ENCODE measurements around the gene ASPHD1.
"Not testable (repeated sequence)": the region's sequence is repeated elsewhere in the genome, so short reads cannot be mapped to it uniquely, and the experiment has no call there.

Gene ASPHD1

DNA sequence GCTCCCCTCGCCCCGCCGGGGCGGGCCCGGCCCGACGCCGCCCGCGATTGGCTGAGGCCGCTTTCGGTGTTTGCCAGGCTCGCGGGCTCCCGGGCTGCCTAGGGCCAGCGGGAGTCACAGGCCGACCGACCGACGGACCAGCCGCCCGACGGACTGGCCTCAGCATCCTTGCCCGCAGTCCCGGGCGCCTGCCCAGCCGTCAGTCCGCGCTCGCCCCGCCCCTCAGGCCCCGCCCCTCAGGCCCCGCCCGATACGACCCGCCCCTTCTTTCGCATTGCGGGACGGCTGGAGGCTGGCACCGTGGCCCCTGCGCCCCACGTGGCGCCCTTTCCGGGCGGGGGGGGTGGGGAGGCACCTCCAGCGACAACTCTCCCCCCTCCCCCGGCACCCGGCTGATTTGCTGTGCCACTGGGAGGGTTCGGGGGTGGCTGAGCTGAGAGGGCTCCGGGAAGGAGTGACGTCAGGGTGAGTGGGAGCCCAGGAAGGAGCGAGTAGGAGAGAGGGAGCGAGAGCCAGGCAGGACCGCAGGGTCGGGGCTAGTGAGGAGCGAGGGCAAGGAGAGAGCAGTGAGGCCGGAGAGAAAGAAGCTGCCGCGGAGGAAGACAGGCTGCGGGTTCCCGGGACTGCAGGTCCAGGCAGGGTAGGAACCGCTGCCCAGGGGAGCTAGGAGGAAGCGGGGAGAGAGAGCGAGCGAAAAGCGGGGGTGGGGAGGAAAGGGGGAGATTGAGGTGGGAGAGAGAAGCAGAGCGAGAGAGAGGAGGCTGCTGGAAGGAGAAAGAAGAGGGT, at the start of gene ASPHD1:
Gene ASPHD1 (plus strand): TSS at position 387 of the 786 bp plus-strand sequence. CDS start 484 bp downstream, outside the sequence.
- DNase-seq, result peak; percentile 56

DNA sequence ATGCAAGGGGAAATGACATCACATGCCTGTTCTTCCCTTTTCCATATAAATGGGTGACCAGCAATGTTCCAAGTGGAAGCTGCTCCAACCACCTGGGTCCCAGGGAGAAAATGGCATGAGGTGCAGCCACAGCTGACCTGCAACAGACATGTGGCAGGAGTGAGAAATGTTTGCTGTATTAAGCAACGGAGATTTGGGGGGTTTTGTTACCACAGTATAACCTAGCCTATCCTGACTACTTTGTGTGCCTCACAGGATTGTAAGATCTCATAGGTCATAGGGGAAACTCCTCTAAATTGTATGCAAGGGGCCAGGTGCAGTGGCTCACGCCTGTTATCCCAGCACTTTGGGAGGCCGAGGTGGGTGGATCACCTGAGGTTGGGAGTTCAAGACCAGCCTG, 49.3 kb upstream of the ASPHD1 start:
- no peak for DNase-seq

GRCh38 chr16:29852654-29853053, 47.6 kb upstream of the ASPHD1 start:
- no peak for DNase-seq

- DNase-seq, result no peak
Observed at GRCh38 chr16:29854520-29855100, 45.7 kb upstream of the ASPHD1 start.

DNA sequence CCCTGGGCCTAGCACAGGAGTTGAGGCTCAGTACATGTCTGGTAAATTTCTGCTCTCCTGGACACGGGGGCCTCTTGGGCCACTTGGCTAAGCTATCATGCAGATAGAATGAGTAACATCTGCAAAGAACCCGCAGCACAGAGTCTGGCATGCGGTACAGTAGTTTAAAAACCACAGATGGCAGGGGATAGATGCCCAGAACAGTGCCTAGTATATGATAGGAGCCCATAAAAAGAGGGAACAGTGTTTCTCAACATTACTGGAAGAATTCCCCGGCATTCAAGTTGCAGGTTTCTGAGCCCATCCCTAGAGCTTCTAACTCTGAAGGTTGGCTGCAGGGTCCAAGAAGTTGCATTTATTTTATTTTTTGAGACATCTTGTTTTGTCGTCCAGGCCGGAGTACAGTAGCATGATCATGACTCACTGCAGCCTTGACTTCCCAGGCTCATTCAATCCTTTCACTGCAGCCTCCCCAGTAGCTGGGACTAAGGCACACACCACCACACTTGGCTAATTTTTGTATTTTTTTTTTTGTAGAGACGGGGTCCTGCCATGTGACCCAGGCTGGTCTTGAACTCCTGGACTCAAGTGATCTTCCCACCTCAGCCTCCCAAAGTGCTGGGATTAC, 43.0 kb upstream of the ASPHD1 start:
- no peak for DNase-seq

DNA sequence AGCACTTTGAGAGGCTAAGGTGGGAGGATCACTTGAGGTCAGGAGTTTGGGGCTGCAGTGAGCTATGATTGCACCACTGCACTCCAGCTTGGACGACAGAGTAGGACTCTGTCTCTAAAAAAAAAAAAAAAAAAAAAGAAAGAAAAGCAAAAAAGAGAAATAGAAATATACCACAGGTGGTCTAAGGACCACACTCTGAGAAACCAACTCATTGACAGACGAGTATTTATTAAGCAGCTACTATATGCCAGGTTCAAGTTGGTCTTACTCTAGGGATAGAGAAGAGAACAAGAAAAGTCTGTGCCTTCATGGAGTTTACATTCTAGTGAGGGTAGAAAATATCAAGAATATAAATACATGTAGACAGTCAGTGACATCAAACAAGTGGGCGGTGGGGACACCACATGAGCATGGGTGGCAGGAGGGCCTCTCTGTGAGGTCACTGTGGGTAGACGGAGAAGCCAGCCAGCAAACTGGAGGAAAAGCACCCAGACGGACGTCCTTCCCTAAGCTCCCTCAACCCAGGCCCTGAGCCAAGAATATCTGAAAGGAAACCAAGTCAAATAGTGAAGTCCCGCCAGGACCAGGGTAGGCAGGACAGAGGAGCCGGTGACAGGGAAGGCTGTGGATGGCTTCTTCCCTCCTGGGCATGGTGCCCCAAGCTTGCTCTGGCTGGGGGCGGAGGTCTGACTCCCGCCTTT, 42.0 kb upstream of the ASPHD1 start:
- DNase-seq, result no peak

DNA sequence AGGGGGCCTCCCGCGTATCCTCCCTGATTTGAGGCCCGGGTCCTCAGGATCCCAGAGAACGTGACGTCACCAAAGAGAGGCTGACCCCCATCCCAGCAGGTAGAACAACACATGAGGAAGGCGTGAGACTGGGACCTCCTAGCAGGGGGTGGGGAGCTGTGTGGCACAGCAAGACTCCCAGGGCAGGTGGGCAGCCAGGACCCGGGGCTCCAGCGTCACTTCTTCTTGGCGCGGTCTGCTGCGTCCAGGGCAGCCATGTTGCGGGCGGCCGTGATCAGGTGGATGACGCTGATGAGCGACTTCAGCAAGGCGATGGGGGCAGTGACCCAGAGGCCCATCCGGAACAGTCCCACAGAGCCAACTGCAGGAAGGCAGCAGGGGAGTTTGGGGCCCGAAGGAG, 41.3 kb upstream of the ASPHD1 start:
- DNase-seq, result no peak

DNA sequence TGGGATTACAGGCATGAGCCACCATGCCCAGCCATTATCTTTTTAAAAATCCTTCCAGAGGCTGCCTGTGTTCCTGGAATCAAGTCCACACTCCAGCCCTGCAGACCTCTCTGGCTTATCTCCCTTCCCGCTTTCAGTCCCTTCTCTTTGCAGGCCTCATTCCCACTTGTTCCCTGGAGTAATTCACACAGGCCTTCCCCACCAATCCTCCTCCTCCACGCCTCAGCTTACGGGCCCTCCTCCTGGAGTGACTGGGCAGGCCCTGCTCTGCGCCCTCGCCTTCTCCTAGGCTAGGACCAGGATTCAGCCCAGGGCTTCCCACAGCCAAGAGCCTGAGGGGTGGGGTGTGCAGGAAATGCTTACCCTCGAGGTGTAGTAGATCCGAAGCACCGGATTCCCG, 40.1 kb upstream of the ASPHD1 start:
- DNase-seq, result no peak

- no peak for DNase-seq
Observed at GRCh38 chr16:29862383-29862883, 37.9 kb upstream of the ASPHD1 start.

- DNase-seq, result peak; percentile 92
Observed at GRCh38 chr16:29862884-29863668, 37.2 kb upstream of the ASPHD1 start, which contains the start of gene CDIPT. CDIPT (minus strand) TSS chr16:29863226; CDS start chr16:29862857, 369 bp downstream.

DNA sequence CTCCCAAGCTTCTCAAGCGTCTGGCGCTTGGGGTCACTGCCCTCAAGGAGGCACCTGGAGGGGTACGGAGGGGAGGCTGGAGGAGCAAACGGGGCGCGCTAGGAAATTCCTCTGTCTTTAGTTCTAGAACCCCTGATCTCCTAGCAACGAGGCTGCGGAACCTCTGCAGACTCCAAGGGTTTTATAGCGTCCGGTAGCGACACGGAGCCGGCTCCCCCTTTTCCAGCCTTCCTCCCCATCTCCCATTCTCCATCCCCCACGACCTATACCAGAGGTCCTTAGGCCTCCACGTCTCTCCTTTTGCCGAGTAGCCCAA, 36.7 kb upstream of the ASPHD1 start:
- no peak for DNase-seq

- DNase-seq, result no peak
Observed at GRCh38 chr16:29864205-29864604, 36.1 kb upstream of the ASPHD1 start.

- DNase-seq, result no peak
Observed at GRCh38 chr16:29868396-29869009, 31.8 kb upstream of the ASPHD1 start.

DNA sequence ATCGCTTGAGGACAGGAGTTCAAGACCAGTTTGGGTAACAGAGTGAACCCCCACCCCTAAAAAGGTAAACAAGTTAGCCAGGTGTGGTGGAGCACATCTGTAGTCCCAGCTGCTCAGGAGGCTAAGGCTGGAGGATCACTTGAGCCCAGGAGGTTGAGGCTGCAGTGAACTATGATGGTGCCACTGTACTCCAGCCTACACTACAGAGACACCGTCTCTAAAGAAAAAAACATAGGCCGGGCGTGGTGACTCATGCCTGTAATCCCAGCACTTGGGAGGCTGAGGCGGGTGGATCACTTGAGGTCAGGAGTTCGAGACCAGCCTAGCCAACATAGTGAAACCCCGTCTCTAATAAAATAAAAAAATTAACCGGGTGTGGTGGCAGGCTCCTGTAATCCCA, 31.2 kb upstream of the ASPHD1 start:
- DNase-seq, result not testable (repeated sequence)

DNA sequence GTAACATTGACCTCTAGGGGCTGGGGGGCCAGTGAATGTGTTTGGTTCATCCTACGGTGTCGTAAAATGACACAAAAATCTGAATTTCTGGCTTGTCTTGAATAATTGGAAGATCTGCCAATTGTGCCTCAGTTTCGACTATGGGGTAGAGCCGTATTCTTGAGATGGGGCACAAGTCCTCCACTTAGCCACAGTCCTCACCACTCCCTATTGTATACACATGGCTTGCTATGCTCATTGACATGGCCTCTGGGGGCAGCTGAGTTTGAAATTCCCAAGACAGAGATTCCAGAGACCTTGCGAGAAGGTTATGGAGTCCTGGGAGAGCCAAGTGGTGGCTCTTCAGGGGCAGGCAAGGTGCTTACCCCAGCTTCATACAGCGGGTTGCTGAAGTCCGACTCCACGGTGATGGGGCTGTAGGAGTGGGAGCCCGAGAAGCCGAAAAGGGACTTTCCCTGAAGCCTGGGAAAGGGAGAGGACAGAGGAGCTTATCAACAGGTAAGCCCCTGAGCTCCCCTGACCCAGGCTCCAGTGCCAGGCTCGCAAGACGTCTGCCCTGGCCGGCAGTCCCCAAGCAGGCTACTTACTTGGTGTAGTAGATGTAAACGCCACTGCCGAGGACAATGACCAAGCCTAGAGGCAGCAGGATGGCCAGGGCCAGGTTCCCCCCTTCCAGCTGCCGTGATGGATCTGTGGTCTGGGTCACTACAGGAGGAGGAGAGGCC, 28.3 kb upstream of the ASPHD1 start:
- no peak for DNase-seq

DNA sequence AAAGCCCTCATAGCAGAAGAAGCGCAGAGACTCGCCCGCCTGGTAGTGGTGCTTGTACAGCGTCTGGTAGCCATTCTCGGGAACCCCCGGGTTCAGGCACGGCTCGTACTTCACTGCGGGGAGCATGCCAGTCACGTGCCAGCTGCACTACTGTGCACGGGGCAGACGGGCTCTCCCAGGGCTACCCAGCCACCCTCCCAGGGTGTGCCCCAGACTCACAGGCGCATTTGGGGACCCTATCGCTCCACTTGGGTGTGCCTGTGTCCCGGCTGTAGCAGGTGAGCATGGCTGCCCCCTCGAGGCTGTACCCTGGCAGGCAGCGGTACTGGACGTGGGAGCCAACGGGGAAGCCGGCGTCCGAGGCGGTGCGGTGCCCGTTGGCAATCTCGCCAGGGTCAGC, 27.0 kb upstream of the ASPHD1 start:
- no peak for DNase-seq

- no peak for DNase-seq
Observed at GRCh38 chr16:29875206-29875605, 25.1 kb upstream of the ASPHD1 start.

GRCh38 chr16:29876217-29876593, 24.1 kb upstream of the ASPHD1 start:
- DNase-seq, result no peak

DNA sequence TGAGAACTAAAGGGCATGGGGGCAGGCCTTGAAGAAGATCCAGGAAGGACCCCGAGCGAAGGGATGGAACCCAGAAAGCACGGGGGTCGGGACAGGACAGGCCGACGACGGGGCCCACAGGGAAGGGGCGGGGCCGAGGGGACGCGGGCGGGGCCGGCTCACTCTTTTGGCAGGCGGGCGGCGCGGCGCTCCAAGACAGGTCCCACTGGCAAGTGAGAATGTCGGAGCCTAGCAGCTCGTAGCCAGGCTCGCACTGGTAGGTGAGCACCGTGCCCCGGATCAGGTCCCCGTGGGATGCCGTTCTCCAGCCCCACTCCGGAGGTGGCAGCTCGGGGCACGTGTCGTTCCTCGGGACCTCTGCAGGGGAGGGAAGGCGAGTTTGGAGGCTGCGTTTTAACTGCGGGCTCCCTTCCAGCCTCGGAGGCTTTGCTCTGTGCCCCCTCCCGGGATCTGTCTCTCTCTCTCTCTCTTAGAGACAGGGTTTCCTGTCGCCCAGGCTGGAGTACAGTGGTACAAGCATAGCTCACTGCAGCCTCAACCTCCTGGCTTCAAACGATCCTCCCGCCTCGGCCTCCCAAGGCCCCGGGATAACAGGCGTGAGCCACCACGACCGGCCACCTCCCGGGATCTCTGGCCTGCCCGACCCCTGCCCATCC, 23.6 kb upstream of the ASPHD1 start:
- no peak for DNase-seq

- no peak for DNase-seq
Observed at GRCh38 chr16:29877266-29877961, 22.9 kb upstream of the ASPHD1 start.
